TTC549 (cell line): Measurements from ENCODE around the gene FH.

Experiments
- FAIRE-seq: peaks from 2 replicates; lab custom pipeline; 2012; peaks lifted over from hg19 to GRCh38; lab: Jason Lieb, UNC

The FH gene

GRCh38 chr1:241457421-241457820, 62.1 kb downstream of the FH start:
- FAIRE-seq: no peak

- FAIRE-seq: no peak
Observed at GRCh38 chr1:241456743-241457142, 62.8 kb downstream of the FH start.

- no peak for FAIRE-seq
Observed at GRCh38 chr1:241453732-241454131, 65.8 kb downstream of the FH start.

GRCh38 chr1:241451956-241452355, 67.6 kb downstream of the FH start:
- FAIRE-seq: no peak
